Inflammatory macrophage treated with lipopolysaccharide for 1 hour (primary cell): ENCODE data around the gene DMRTA1.
A peak's percentile ranks its signal among the peaks of the same experiment; 100 is the strongest.
"Not testable (repeated sequence)": the region's sequence is repeated elsewhere in the genome, so short reads cannot be mapped to it uniquely, and the experiment has no call there.

Experiments
- DNase-seq, 2 donors: peaks; one replicate each; pipeline ENCODE4 v3.0.0-alpha.2; 2020 to 2022

The DMRTA1 gene

GRCh38 chr9:22446589-22446949 lies at the start of gene DMRTA1:
Gene DMRTA1 (plus strand): TSS chr9:22446824. CDS start chr9:22447066, 242 bp downstream.
- no peak for DNase-seq

- DNase-seq = no peak
These were observed 45.0 kb upstream of the DMRTA1 start for GRCh38 chr9:22401671-22402070.

- DNase-seq = no peak
These were observed 40.6 kb upstream of the DMRTA1 start for GRCh38 chr9:22405869-22406659.

- DNase-seq = peak; percentile 4 to 7
These were observed 32.7 kb upstream of the DMRTA1 start for GRCh38 chr9:22413884-22414283.

GRCh38 chr9:22415941-22416691 lies 30.5 kb upstream of the DMRTA1 start:
- no peak for DNase-seq

GRCh38 chr9:22416692-22417060 lies 29.9 kb upstream of the DMRTA1 start:
- DNase-seq = no peak

- DNase-seq = no peak
These were observed 23.1 kb upstream of the DMRTA1 start for GRCh38 chr9:22423566-22423965.

GRCh38 chr9:22424616-22425015 lies 22.0 kb upstream of the DMRTA1 start:
- no peak for DNase-seq

GRCh38 chr9:22425551-22425950 lies 21.1 kb upstream of the DMRTA1 start:
- no peak for DNase-seq

GRCh38 chr9:22427226-22427880 lies 19.3 kb upstream of the DMRTA1 start:
- no peak for DNase-seq

- DNase-seq = no peak
These were observed 12.9 kb upstream of the DMRTA1 start for GRCh38 chr9:22433691-22434090.

- DNase-seq = not testable (repeated sequence)
These were observed 11.4 kb upstream of the DMRTA1 start for GRCh38 chr9:22435252-22435651.

GRCh38 chr9:22437461-22438067 lies 9.1 kb upstream of the DMRTA1 start:
- DNase-seq = not testable (repeated sequence)

- no peak for DNase-seq
These were observed 5.8 kb upstream of the DMRTA1 start for GRCh38 chr9:22440841-22441240.

GRCh38 chr9:22446950-22447617 lies 460 bp downstream of the DMRTA1 start:
- DNase-seq = no peak

- no peak for DNase-seq
These were observed 1.1 kb downstream of the DMRTA1 start for GRCh38 chr9:22447618-22448305.

GRCh38 chr9:22449719-22450118 lies 3.1 kb downstream of the DMRTA1 start:
- peak; percentile 29 to 53 for DNase-seq

GRCh38 chr9:22452415-22453010 lies 5.9 kb downstream of the DMRTA1 start:
- peak; percentile 39 to 91 for DNase-seq

GRCh38 chr9:22454016-22454415 lies 7.4 kb downstream of the DMRTA1 start:
- DNase-seq = no peak

- DNase-seq = no peak
These were observed 8.6 kb downstream of the DMRTA1 start for GRCh38 chr9:22455181-22455580.

- DNase-seq = no peak
These were observed 10.8 kb downstream of the DMRTA1 start for GRCh38 chr9:22457448-22457847.

- no peak for DNase-seq
These were observed 16.6 kb downstream of the DMRTA1 start for GRCh38 chr9:22463205-22463604.
